GM12873 (cell line): ENCODE measurements around the gene RNF121.

Experiments used
- TF ChIP-seq, protein P1 (sequence below): IDR thresholded peaks from 2 replicates; pipeline ENCODE4 v1.5.1; 2012; ENCODE audit warnings: low read depth, mild to moderate bottlenecking, moderate library complexity, low read length, control low read depth; ENCODE audit not compliant: insufficient read depth; ENCODE audit errors: missing control alignments

The RNF121 gene

DNA sequence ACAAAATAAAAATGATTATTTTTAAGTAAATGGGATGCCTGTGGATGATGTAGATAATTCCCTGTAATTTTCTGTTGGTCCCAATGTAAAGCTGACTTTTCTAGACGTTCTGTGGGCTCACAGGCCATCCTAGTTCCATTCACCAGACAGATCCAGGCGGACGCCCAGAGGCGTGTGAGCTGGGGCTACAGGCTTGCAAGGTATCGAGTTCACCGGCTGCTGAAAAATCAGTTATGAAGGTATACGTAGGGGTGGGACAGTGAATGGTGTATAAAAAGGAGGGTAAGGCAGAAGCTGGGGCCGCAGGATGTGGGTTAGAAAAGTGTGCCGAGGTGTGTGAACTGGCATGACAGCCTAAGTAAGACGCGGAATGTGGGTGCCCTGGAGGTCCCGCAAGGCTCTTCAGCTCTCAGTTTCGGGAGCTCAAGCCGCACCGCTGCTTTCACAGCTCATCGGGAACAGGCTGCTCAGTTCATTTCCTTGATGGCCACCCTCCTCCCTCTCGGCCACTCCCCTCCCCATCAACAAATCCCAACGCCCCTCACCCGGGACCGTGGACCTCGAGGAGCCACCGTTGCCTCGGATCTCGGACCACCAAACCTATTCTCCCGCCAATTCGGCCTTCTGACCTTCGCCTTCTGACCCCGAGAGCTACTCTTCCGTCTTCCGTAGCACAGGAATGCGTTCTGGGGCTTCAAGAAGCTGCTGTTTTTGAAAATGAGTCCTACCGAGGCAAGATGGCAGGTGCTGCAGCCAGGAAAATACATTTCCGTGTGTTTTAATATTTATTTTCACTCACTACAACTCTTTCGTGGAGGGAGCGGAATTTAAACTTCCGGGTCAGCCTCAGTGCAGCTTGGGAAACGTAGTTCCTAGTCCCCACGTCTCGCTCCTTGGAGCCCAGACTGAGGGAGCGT is 768 bp upstream of the RNF121 start, which contains the start of gene XNDC1N:
Gene XNDC1N (minus strand): TSS at position 775 of the 917 bp plus-strand sequence. CDS start 5,241 bp downstream, outside the sequence.
- TF ChIP-seq, protein P1, sequence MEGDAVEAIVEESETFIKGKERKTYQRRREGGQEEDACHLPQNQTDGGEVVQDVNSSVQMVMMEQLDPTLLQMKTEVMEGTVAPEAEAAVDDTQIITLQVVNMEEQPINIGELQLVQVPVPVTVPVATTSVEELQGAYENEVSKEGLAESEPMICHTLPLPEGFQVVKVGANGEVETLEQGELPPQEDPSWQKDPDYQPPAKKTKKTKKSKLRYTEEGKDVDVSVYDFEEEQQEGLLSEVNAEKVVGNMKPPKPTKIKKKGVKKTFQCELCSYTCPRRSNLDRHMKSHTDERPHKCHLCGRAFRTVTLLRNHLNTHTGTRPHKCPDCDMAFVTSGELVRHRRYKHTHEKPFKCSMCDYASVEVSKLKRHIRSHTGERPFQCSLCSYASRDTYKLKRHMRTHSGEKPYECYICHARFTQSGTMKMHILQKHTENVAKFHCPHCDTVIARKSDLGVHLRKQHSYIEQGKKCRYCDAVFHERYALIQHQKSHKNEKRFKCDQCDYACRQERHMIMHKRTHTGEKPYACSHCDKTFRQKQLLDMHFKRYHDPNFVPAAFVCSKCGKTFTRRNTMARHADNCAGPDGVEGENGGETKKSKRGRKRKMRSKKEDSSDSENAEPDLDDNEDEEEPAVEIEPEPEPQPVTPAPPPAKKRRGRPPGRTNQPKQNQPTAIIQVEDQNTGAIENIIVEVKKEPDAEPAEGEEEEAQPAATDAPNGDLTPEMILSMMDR = no peak

DNA sequence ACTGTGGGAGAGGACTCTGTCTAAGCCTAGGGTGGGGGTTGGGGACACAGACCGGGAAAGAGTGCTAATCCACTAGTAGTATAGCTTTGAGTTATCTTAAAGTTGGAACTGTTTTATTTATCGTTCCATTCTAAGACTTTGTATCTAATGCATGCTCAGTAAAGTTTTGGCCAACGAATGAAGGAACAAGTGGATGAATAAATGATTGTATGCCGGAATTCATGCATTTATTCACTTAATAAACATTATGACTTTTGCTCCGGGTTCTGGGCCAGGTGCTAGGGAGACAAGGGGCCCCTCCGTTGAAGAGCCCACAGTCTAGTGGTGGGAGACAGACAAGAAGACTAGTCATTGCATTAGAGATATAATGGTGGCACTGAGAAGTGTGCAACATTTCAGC is 645 bp downstream of the RNF121 start:
- TF ChIP-seq, protein P1 = no peak

DNA sequence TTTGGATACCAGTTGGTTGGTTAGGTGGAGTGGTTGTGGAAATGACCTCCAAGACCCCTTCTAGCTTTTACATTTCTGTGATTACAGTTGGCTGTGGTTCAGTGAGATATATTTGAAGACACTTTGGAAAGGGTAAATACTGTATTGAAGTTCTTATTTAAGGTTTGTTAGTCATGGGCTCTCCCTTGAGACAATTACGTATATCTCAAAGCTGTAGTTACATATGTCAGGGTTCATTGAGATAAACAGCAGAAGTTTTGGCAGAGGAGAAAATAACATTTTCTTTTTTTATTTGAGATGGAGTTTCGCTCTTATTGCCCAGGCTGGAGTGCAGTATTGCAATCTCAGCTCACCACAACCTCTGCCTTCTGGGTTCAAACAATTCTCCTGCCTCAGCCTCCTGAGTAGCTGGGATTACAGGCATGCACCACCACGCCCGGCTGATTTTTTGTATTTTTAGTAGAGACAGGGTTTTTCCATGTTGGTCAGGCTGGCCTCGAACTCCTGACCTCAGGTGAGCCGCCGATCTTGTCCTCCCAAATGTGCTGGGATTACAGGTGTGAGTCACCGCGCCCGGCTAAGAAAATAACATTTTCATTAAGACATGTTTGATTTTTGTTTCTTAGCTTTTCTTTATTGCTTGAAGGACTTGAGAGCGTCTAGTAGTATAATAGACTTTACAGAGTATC is 1.9 kb downstream of the RNF121 start:
- TF ChIP-seq, protein P1 = no peak

DNA sequence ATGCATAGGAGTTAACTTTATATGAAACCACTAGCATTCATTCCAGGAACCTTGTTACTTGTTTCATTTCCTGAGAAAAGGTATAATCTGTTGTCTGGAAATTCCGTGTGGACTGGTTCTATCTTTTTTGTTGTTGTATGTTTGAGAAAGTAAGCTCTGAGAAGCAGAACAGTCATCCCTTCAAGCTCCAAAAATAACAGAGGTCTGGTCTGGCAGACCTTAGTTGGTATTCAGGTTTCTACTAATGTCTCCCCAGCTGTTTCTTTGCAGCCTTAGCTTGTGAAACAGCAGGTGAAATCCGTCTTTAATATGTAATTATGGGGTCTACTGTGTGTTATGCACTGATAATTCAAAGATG is 2.4 kb downstream of the RNF121 start:
- TF ChIP-seq, protein P1 = no peak

DNA sequence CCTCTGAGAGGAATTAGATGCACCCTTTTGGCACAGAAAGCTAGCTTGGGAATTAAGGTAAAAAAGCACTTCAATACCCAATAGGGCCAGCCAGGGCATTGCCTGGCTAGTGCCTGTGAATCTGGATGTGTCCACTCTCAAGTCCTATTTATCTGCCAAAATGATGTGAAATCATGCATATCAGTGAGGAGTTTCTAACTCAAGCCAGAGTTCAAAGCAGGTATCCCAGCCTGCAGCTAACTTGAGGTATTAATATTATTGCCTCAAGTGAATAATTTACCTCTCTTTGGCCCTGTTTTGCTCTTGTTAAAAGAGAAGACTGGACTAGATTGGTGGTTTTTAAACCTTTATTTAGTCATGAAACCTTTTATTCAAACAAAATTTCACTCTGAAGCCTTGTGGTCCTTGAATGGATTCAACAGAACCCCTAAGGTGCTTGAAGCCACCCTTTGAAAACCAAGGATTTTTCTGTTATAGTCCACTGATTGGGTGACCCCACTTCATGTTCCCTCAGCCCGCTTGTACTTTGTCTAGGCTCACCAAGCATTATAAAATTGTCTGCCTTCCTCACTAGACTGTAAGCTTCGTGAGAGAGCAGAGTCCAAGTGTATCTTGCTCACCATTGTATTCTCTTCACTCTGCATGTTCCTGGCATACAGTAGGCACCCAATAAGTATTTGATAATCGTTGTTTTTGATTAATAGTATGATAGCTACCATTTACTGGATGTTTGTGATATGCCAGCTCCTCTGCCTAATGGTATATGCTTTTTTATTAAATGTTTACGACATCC is 4.5 kb downstream of the RNF121 start:
- TF ChIP-seq, protein P1 = no peak

DNA sequence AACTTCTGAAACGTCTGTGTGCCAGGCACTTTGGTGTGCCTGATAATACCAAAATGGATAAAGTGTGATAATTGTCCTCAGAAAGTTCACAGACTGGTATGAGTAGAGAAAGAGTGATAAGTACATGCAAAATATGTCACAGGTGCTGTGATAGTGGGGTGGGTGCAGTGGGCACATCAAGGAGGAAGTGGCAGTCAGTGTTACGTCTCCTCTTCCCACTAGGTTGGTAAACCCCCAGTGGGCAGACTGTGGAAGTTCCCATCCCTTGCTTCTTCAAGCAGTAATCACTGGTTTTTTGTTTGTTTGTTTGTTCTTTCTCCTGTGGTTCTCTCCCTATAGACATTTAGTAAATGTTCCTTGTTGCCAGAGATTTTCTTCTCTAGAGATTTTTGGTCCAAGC is 5.4 kb downstream of the RNF121 start:
- TF ChIP-seq, protein P1 = peak; percentile 45

DNA sequence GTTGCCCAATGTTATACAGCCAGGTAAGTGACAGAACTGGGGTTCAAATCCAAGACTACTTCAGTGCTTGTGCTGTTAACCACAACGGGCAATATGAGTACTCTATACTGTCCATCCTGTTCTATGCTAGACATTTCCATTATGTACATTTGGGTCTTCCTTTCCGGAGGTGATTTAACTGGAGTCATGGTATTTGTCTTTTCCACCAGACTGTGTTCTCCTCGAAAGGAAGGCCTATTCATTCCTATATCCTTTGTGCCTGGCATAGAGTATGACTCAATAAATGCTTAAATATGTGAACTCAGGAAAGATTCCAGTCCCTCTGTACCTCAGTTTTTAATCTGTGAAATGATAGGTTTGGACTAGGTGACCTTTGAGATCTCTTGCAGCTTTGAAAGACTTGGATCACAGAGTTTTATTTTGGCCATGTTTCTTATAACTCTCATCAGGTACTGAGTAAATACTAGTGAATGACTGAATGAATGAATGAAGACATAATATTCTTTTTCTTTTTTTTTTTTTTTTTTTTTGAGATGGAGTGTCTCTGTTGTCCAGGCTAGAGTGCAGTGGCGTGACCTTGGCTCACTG is 6.6 kb downstream of the RNF121 start:
- TF ChIP-seq, protein P1 = no peak
